Activated CD4-positive, alpha-beta T cell treated with anti-CD3 and anti-CD28 coated beads, Interleukin-2, amount 50 U/mL, for 24 hours (primary cell): ENCODE results near the gene PLCB1.

Experiments
- DNase-seq, 2 donors: peaks; one replicate each; pipeline ENCODE4 v3.0.0-alpha.2; 2020; ENCODE audit warnings: low read depth in 1 of 2, low spot score in 1 of 2

The PLCB1 gene

GRCh38 chr20:8296536-8296935, 164.5 kb downstream of the PLCB1 start:
- DNase-seq: no peak

GRCh38 chr20:8298426-8299043, 166.5 kb downstream of the PLCB1 start:
- no peak for DNase-seq

- DNase-seq: no peak
Measured at GRCh38 chr20:8299921-8300320, 167.9 kb downstream of the PLCB1 start.

GRCh38 chr20:8301655-8302054, 169.6 kb downstream of the PLCB1 start:
- no peak for DNase-seq

- DNase-seq: no peak
Measured at GRCh38 chr20:8303651-8304050, 171.6 kb downstream of the PLCB1 start.

- DNase-seq: no peak
Measured at GRCh38 chr20:8304124-8304816, 172.2 kb downstream of the PLCB1 start.

- DNase-seq: peak; percentile 9 to 52
Measured at GRCh38 chr20:8305449-8305978, 173.4 kb downstream of the PLCB1 start.

- DNase-seq: no peak
Measured at GRCh38 chr20:8306937-8307336, 174.9 kb downstream of the PLCB1 start.

- DNase-seq: no peak
Measured at GRCh38 chr20:8309634-8310033, 177.6 kb downstream of the PLCB1 start.

- no peak for DNase-seq
Measured at GRCh38 chr20:8310618-8311017, 178.6 kb downstream of the PLCB1 start.

- no peak for DNase-seq
Measured at GRCh38 chr20:8313073-8313472, 181.0 kb downstream of the PLCB1 start.

- DNase-seq: no peak
Measured at GRCh38 chr20:8315639-8316573, 183.8 kb downstream of the PLCB1 start.

- no peak for DNase-seq
Measured at GRCh38 chr20:8317448-8317847, 185.4 kb downstream of the PLCB1 start.

GRCh38 chr20:8318965-8319625, 187.0 kb downstream of the PLCB1 start:
- DNase-seq: no peak

GRCh38 chr20:8320306-8320705, 188.2 kb downstream of the PLCB1 start:
- DNase-seq: no peak

GRCh38 chr20:8321001-8321400, 188.9 kb downstream of the PLCB1 start:
- DNase-seq: no peak

GRCh38 chr20:8322662-8323217, 190.7 kb downstream of the PLCB1 start:
- DNase-seq: no peak

GRCh38 chr20:8326191-8326590, 194.1 kb downstream of the PLCB1 start:
- no peak for DNase-seq

GRCh38 chr20:8326899-8327298, 194.8 kb downstream of the PLCB1 start:
- DNase-seq: no peak

- no peak for DNase-seq
Measured at GRCh38 chr20:8328189-8328588, 196.1 kb downstream of the PLCB1 start.

- DNase-seq: no peak
Measured at GRCh38 chr20:8330319-8330784, 198.3 kb downstream of the PLCB1 start.
